GF-D8 (cell line): ENCODE results near the gene EPS8L3.
"Not testable (repeated sequence)": the region's sequence is repeated elsewhere in the genome, so short reads cannot be mapped to it uniquely, and the experiment has no call there.

Source experiments
- DNase-seq: peaks from one replicate; lab custom pipeline; 2025; lab: John Stamatoyannopoulos, UW

Gene EPS8L3

DNA sequence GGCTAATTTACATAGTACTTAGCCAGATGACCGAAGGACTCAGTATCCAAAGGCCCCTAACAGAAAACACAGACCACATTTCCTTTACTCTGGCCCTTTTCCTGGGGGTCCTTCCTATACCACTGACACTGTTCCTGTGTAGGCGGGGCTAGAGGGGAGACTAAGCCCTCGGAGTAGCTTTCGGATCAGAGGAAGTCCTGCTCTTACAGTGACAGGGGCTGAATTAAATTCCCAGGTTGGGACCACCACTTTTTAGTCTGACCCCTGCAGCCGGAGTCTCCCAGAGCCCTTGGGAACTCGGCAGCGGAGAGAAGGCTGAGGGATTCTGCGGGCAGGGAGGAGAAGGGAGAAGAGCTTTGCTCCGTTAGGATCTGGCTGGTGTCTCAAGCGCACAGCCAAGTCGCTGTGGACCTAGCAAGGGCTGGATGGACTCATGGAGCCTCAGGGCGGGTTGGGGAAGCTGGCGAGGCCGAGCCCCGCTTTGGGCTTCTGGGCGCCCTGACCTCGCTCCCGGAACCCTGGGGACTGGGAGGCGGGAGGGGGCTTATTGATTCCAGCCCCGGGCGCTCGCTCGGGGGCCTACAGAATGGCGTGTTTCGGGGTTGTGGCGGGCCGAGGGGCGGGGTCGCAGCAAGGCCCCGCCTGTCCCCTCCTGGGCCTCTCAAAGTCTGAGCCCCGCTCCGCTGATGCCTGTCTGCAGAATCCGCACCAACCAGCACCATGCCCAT, 52.0 kb downstream of the EPS8L3 start, which contains the start of gene GSTM5:
Gene GSTM5 (plus strand): TSS at position 659 of the 728 bp plus-strand sequence. CDS start 62 bp downstream, at position 721.
- not testable (repeated sequence) for DNase-seq

- not testable (repeated sequence) for DNase-seq
These were observed 53.9 kb downstream of the EPS8L3 start for GRCh38 chr1:109709822-109710221.

DNA sequence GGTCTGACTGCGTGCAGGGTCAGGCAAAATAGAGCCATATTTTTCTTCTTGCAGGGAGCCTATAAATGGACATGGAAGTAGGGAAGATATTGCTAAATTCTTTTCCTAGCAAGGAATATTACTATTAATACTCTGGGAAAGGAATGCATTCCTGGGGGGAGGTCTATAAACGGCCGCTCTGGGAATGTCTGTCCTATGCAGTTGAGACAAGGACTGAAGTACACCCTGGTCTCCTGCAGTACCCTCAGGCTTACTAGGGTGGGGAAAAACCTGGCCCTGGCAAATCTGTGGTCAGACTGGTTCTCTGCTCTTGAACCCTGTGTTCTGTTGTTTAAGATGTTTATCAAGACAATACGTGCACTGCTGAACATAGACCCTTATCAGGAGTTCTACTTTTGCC, 54.8 kb downstream of the EPS8L3 start:
- DNase-seq: not testable (repeated sequence)

- no peak for DNase-seq
These were observed 58.3 kb downstream of the EPS8L3 start for GRCh38 chr1:109705411-109705810.

DNA sequence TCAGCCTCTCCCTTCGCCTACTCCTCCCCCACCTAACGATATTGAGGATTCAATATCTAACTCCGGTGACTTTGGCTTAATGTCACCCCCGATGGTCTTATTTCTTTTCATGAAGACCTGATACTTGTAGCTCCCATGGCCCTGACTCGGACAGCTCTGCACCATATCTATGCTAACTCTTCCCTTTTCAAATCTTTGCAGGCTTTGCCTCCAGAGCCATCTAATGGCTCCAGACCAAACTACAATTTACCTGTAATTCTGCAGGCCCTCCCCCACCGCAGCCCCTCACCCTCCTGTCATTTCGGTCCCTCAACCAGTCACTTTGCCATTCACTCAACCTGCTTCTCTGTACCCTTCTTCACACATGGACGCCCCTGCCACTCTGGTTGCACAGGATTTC, 59.5 kb downstream of the EPS8L3 start:
- no peak for DNase-seq

GRCh38 chr1:109702940-109703339, 60.8 kb downstream of the EPS8L3 start:
- DNase-seq: not testable (repeated sequence)
